Osteocyte (in vitro differentiated cells): ENCODE measurements around the gene QRFP. TPM values are rescaled to one million over a fixed set of nuclear protein-coding genes. Genes with fewer than 3 reads are reported as not detected.

Experiments
- DNase-seq: peaks from one replicate; pipeline ENCODE4 v3.0.0; 2021; ENCODE audit warnings: mixed read lengths; ENCODE audit not compliant: unreplicated experiment; ENCODE audit errors: extremely low spot score
- H3K27ac Mint-ChIP-seq: one replicate; pipeline ENCODE4 v1.8.0; 2021; ENCODE audit warnings: mild to moderate bottlenecking, mixed read lengths; ENCODE audit not compliant: unreplicated experiment
- H3K27me3 Mint-ChIP-seq: one replicate; pipeline ENCODE4 v1.8.0; 2021; ENCODE audit warnings: mixed read lengths; ENCODE audit not compliant: unreplicated experiment
- H3K36me3 Mint-ChIP-seq: one replicate; pipeline ENCODE4 v1.8.0; 2021; ENCODE audit warnings: mixed read lengths; ENCODE audit not compliant: unreplicated experiment
- H3K4me1 Mint-ChIP-seq: one replicate; pipeline ENCODE4 v1.8.0; 2021; ENCODE audit warnings: mixed read lengths; ENCODE audit not compliant: unreplicated experiment
- H3K4me3 Mint-ChIP-seq: one replicate; pipeline ENCODE4 v1.8.0; 2021; ENCODE audit warnings: mild to moderate bottlenecking, moderate library complexity, mixed read lengths; ENCODE audit not compliant: unreplicated experiment
- H3K9me3 Mint-ChIP-seq: one replicate; pipeline ENCODE4 v1.8.0; 2021; ENCODE audit warnings: mixed read lengths; ENCODE audit not compliant: unreplicated experiment
- CTCF ChIP-seq: fragments of 200-600 bp; sonication (generic); IDR thresholded peaks from 2 replicates; pipeline ENCODE4 v1.5.0; 2021; ENCODE audit warnings: antibody characterized with exemption, mild to moderate bottlenecking, moderate library complexity
- total RNA-seq: library from RNA; stranded (reverse); gene quantifications from 2 replicates; pipeline ENCODE4 v1.2.1, GENCODE V29; 2021

The QRFP gene
- total RNA-seq, 1 donor from 2014 or later = not detected

- Mint-ChIP-seq H3K36me3 (no peaks in the 10 kb centered on the region), H3K27me3 (peaks cover 8% of the 10 kb centered on the region), H3K27ac (no peak overlapping the region), H3K4me3 (no peak overlapping the region), H3K9me3 (no peaks in the 10 kb centered on the region), H3K4me1 (no peaks in the 10 kb centered on the region)
- TF ChIP-seq CTCF = no peak
- no peak for DNase-seq
Measured at GRCh38 chr9:130915096-130915447, 18.5 kb upstream of the QRFP start.

- Mint-ChIP-seq H3K9me3 (no peaks in the 10 kb centered on the region), H3K36me3 (no peaks in the 10 kb centered on the region), H3K27me3 (peaks cover 8% of the 10 kb centered on the region), H3K27ac (no peak overlapping the region), H3K4me3 (no peak overlapping the region), H3K4me1 (no peaks in the 10 kb centered on the region)
- no peak for TF ChIP-seq CTCF
- no peak for DNase-seq
Measured at GRCh38 chr9:130914417-130915095, 17.9 kb upstream of the QRFP start.

- no peak overlapping the region for H3K4me3 Mint-ChIP-seq
- TF ChIP-seq CTCF = no peak
- peaks cover 8% of the 10 kb centered on the region for H3K27me3 Mint-ChIP-seq
- no peak overlapping the region for H3K27ac Mint-ChIP-seq
- no peaks in the 10 kb centered on the region for H3K36me3 Mint-ChIP-seq
- H3K4me1 Mint-ChIP-seq = no peaks in the 10 kb centered on the region
- DNase-seq = no peak
- H3K9me3 Mint-ChIP-seq = no peaks in the 10 kb centered on the region
Measured at GRCh38 chr9:130913599-130914416, 17.2 kb upstream of the QRFP start.

- DNase-seq = no peak
- H3K4me3 Mint-ChIP-seq = no peak overlapping the region
- no peaks in the 10 kb centered on the region for H3K4me1 Mint-ChIP-seq
- peaks cover 8% of the 10 kb centered on the region for H3K27me3 Mint-ChIP-seq
- no peak overlapping the region for H3K27ac Mint-ChIP-seq
- no peak for TF ChIP-seq CTCF
- H3K9me3 Mint-ChIP-seq = no peaks in the 10 kb centered on the region
- H3K36me3 Mint-ChIP-seq = no peaks in the 10 kb centered on the region
Measured at GRCh38 chr9:130912932-130913598, 16.5 kb upstream of the QRFP start.
